Measurements from ENCODE around the gene ANKH. TPM values are rescaled to one million over a fixed set of nuclear protein-coding genes. Genes with fewer than 3 reads are reported as not detected.

ANKH gene
- total RNA-seq, 2 experiments from 2014 or later, result 69.3 to 74.2 TPM

DNA sequence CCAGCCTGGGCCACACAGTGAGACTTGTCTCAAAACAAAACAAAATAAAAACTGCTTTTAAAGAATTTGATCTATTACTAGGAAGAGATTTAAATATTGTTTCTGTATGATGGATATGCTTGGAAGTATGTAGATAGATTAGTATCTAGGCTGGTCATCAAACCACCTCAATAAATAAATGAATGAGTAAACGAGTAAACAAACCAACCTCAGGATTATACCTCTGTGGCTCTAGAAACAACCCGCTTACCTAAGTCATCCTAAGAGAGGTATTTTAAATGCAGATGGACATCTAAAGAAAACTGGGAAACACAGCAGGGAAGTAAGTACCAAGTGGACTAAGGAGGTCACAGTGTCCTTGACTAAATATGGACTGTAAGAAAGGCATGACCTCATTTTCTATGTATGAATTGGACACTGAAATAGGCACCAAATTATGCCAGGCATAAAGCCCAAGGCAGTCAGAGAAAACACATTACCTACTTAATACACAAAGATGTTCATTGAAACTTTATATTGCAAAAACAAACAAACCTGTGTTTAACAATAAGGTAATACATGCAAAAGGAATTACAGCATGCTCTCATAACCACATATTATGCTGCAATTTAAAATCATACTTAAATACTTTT is 7.3 kb downstream of the ANKH start:
- Mint-ChIP-seq H3K4me3 (no peak overlapping the region), H3K36me3 (ENCODE audit: low read depth) (peaks cover 5% of the 10 kb centered on the region), H3K27ac (no peak overlapping the region), H3K4me1 (peaks cover 18% of the 10 kb centered on the region), H3K27me3 (no peaks in the 10 kb centered on the region), H3K9me3 (no peaks in the 10 kb centered on the region)
- ChIA-PET POLR2A (no interaction called here), CTCF (no interaction called here)
- DNase-seq, result no peak

DNA sequence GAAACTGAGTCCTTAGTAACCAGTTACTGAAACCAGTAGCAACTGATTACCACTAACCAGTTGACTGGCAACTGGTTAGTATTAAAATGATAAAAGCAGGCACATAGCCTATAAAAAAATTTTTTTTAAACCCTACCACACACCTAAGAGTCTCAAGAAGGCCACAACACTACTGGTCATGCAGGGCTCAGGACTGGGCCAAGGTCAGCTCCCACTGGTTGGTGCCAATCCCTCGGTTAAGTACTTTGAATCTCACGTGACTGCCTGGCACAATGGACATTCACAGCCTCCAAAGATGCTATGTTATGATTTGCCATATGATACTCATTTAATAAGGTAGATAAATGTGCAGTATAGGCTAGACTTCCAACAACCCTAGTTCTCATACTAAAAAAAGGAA is 8.5 kb downstream of the ANKH start:
- no peaks in the 10 kb centered on the region for H3K27me3 Mint-ChIP-seq
- POLR2A ChIA-PET, result no interaction called here
- DNase-seq, result no peak
- H3K27ac Mint-ChIP-seq, result no peak overlapping the region
- peaks cover 11% of the 10 kb centered on the region for H3K4me1 Mint-ChIP-seq
- no peaks in the 10 kb centered on the region for H3K9me3 Mint-ChIP-seq
- peaks cover 3% of the 10 kb centered on the region for H3K36me3 Mint-ChIP-seq (ENCODE audit: low read depth)
- H3K4me3 Mint-ChIP-seq, result no peak overlapping the region
- CTCF ChIA-PET, result interaction anchor here (0.6 kb wide), 1 partner anchor 160 kb away, joined by 3 read pairs; no protein-coding TSS in a partner anchor

DNA sequence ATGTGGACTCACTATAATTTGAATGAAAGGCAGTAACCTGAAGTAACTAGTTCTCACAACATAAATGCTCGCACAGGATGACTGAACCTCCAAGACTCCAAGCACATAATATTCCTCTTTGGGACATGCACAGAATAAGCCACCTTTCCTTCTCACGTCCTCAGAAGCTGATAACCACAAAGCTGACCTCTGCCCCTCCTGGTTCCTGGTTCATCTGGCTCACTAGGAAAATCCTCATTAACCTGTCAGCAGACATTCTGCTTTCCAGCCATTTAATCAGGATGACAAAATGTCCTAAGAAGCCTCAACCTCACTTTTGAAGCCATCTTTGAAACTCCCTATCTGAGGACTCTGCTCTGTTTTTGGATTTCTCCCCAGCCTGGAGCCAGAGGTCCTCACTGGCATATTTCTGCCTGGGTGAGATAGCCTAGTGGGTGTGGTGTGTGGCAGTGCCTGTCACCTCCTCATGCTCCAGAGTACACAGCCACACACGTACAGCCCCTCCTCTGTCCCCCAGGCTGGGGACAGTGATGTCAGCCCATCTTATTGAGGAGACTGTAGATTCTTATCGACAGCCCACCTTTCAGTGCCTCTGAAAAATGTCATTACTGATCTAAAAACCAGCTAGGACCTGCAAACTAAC is 10.3 kb downstream of the ANKH start:
- H3K27me3 Mint-ChIP-seq, result no peaks in the 10 kb centered on the region
- H3K4me3 Mint-ChIP-seq, result no peak overlapping the region
- no peaks in the 10 kb centered on the region for H3K9me3 Mint-ChIP-seq
- peak overlapping the region; percentile 38 for H3K27ac Mint-ChIP-seq
- CTCF ChIA-PET, result interaction anchor here (1.1 to 2.2 kb wide), 2 partner anchors 9 to 82 kb away, joined by 3 to 6 read pairs; no protein-coding TSS in a partner anchor
- no peak for DNase-seq
- peaks cover 3% of the 10 kb centered on the region for H3K36me3 Mint-ChIP-seq (ENCODE audit: low read depth)
- H3K4me1 Mint-ChIP-seq, result peaks cover 8% of the 10 kb centered on the region
- POLR2A ChIA-PET, result no interaction called here

DNA sequence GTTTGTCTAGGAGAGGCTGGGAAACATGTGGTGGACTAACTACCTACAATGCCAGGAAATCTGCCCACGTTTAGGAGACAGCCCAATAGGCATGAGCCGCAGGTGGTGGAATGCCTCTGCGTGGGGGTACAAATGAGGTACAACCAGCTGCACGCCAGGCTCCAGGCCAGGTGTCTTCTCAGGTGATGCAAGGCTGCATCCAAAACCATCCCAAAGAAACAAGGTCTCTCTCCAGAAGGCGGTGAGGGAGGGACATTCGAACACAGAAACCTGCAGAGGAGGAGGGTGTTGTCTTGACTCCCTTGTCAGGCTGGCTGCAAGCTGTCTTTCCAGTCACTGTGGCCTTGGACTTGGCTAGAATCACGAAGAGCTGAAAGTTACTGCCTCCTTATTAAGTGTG is 11.6 kb downstream of the ANKH start:
- peaks cover 10% of the 10 kb centered on the region for H3K4me1 Mint-ChIP-seq
- no peak overlapping the region for H3K4me3 Mint-ChIP-seq
- H3K36me3 Mint-ChIP-seq (ENCODE audit: low read depth), result peaks cover 3% of the 10 kb centered on the region
- H3K27me3 Mint-ChIP-seq, result no peaks in the 10 kb centered on the region
- CTCF ChIA-PET, result no interaction called here
- POLR2A ChIA-PET, result no interaction called here
- no peaks in the 10 kb centered on the region for H3K9me3 Mint-ChIP-seq
- no peak overlapping the region for H3K27ac Mint-ChIP-seq
- no peak for DNase-seq

DNA sequence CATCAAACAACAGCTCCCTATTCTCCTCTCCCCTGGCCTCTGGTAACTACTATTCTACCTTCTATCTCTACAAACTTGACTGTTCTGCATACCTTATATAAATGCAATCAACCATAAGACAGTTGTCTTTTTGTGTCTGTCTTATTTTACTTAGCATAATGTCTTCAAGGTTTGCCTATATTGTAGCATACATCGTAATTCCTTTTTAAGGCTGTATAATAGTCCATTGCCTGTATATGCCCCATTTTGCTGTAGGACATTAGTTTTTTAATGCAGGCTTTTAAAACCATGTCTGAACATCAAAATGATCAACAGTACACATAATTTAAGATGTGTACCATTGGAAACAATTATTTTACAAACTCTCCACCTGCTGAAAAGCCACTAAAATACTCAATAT is 12.4 kb downstream of the ANKH start:
- Mint-ChIP-seq H3K4me1 (peaks cover 13% of the 10 kb centered on the region), H3K4me3 (no peak overlapping the region), H3K27me3 (no peaks in the 10 kb centered on the region), H3K9me3 (no peaks in the 10 kb centered on the region), H3K27ac (no peak overlapping the region), H3K36me3 (ENCODE audit: low read depth) (peaks cover 3% of the 10 kb centered on the region)
- DNase-seq, result no peak
- POLR2A ChIA-PET, result no interaction called here
- CTCF ChIA-PET, result interaction anchor here (1.1 kb wide), 1 partner anchor 11 kb away, joined by 3 read pairs; no protein-coding TSS in a partner anchor

DNA sequence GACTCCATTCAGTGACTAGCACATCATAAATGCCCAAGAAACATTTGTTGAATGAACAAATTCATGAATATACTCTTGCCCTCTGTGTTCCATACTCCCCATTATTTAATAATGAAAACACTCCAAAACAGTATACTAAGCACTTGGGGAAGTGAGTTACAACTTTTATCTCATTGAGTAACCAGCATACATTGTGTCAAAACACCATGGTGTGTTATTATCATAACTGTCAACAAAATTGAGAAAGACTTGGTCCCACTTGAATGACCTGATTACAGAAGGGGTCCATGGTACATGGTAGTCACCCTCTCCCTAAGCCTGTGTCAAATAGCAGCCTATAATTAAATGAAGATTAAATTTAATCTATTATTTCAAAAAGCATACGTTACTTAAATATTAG is 16.2 kb downstream of the ANKH start:
- ChIA-PET POLR2A (no interaction called here), CTCF (no interaction called here)
- H3K9me3 Mint-ChIP-seq, result no peaks in the 10 kb centered on the region
- H3K27ac Mint-ChIP-seq, result no peak overlapping the region
- H3K4me1 Mint-ChIP-seq, result peaks cover 7% of the 10 kb centered on the region
- no peak overlapping the region for H3K4me3 Mint-ChIP-seq
- no peaks in the 10 kb centered on the region for H3K27me3 Mint-ChIP-seq
- DNase-seq, result no peak
- peaks cover 3% of the 10 kb centered on the region for H3K36me3 Mint-ChIP-seq (ENCODE audit: low read depth)

DNA sequence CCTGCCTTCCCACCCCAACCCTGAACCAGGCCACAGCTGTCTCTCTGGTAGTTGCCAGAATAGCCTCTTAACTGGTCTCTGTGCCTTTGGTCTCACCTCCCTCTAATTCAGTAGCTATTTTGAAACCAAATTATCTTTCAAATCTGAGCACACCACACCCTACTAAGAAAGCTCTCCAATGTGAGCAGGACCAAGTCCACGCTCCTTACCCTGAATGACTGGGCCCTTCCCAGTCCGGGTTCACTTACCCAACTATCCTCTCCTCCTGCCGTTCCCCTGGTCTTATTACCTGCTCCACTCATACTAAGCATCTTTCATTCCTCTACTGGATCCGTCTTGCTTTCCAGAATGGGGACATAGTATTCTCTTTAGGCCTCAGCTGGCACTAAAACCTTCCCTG is 16.8 kb downstream of the ANKH start:
- peaks cover 3% of the 10 kb centered on the region for H3K36me3 Mint-ChIP-seq (ENCODE audit: low read depth)
- POLR2A ChIA-PET, result no interaction called here
- CTCF ChIA-PET, result no interaction called here

DNA sequence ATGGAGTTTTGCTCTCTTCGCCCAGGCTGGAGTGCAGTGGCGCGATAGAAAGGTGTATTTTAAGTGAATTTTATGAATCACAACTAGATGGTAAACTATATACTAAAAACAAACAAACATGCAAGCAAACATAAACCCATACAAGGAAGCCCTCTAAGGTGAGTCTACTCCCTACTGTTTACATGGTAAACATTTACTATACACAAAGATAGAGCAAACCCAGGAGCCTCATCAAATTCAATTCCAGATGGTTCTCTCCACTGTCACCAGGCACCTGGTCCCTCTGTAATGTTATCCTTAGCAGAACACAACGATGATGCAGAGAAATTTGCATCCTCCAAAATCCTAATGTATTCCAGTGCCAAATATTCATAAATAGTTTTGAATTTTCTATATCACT is 17.9 kb downstream of the ANKH start:
- CTCF ChIA-PET, result interaction anchor here (1.0 kb wide), 1 partner anchor 18 kb away, joined by 3 read pairs; no protein-coding TSS in a partner anchor
- Mint-ChIP-seq H3K4me3 (no peak overlapping the region), H3K27me3 (no peaks in the 10 kb centered on the region), H3K36me3 (ENCODE audit: low read depth) (peaks cover 1% of the 10 kb centered on the region), H3K9me3 (no peaks in the 10 kb centered on the region), H3K27ac (no peak overlapping the region), H3K4me1 (peaks cover 7% of the 10 kb centered on the region)
- DNase-seq, result no peak
- POLR2A ChIA-PET, result no interaction called here

More for the DNA sequence above, 16.8 kb downstream of the ANKH start:
- no peak for DNase-seq
- no peaks in the 10 kb centered on the region for H3K9me3 Mint-ChIP-seq
- H3K4me3 Mint-ChIP-seq, result no peak overlapping the region
- H3K27me3 Mint-ChIP-seq, result no peaks in the 10 kb centered on the region
- H3K4me1 Mint-ChIP-seq, result peaks cover 7% of the 10 kb centered on the region
- no peak overlapping the region for H3K27ac Mint-ChIP-seq

DNA sequence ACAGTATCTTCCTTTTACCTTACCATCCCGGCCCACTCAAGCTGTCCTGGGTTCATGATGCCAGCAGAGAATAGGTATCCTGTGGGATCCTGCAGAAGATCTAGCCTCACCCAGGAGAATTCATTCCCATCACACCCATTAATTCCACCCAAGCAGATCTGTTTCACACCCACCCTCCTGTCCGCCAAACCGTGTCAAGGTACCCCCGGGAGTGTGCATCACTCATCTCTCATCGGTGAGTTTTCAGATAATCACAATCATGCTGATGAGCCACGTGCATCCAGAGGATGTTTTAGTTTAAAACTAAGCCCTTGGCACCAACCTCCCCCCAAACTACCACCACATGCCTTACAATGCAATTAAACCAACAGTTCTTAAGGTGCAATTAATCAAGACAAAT is 18.8 kb downstream of the ANKH start:
- POLR2A ChIA-PET, result no interaction called here
- H3K27me3 Mint-ChIP-seq, result no peaks in the 10 kb centered on the region
- H3K4me1 Mint-ChIP-seq, result peaks cover 7% of the 10 kb centered on the region

DNA sequence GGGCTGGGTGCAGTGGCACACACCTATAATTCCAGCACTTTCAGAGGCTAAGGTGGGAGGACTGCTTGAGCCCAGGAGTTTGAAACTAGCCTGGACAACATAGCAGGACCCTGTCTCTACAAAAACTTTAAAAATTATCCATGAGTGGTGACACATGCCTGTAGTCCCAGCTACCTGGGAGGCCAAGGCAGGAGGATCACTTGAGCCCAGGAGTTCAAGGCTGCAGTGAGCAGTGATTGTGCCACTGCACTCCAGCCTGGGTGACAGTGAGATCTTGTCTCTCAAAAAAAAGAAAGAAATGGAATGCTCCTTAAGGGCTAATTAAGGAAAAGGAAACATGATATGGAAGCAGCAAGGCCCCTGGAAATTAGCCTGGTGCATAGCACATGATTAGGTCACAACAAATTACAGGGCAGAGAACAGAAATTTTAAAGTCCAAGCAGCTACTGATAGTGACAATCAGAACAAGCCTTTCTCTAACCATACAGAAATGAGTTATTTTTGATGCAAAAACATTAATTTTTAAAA is 19.5 kb downstream of the ANKH start:
- H3K4me3 Mint-ChIP-seq, result no peak overlapping the region
- no peak overlapping the region for H3K27ac Mint-ChIP-seq
- CTCF ChIA-PET, result interaction anchor here (0.6 to 1.4 kb wide), 3 partner anchors 12 to 23 kb away, joined by 3 read pairs; no protein-coding TSS in a partner anchor

More for the DNA sequence above, 18.8 kb downstream of the ANKH start:
- CTCF ChIA-PET, result interaction anchor here (1.0 to 1.4 kb wide), 2 partner anchors 13 to 18 kb away, joined by 3 read pairs; no protein-coding TSS in a partner anchor
- H3K27ac Mint-ChIP-seq, result no peak overlapping the region
- DNase-seq, result no peak
- H3K9me3 Mint-ChIP-seq, result no peaks in the 10 kb centered on the region
- H3K36me3 Mint-ChIP-seq (ENCODE audit: low read depth), result peaks cover 4% of the 10 kb centered on the region
- no peak overlapping the region for H3K4me3 Mint-ChIP-seq

DNA sequence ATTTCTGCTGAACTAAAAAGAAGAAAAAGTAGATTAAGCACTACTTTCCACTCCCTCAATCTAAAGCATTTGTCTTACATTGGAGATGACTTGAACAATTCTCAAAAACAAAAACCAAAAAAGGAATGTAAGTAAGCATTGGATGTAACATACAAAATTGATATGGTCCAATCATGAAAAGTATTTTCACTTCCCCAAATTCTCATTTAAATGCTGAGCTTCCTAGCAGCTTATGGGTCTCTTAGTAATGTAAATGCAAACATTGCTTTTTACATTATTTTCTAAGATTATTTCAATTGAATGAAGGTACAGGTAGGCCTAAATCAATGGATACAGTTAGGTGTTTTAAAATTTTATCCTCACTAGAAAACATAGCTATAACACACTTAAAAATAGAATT is 20.0 kb downstream of the ANKH start:
- ChIA-PET POLR2A (no interaction called here), CTCF (interaction anchor here (1.2 to 1.4 kb wide), 2 partner anchors 12 to 23 kb away, joined by 3 read pairs; no protein-coding TSS in a partner anchor)
- DNase-seq, result no peak
- no peak overlapping the region for H3K27ac Mint-ChIP-seq
- H3K4me1 Mint-ChIP-seq, result peaks cover 7% of the 10 kb centered on the region
- no peaks in the 10 kb centered on the region for H3K9me3 Mint-ChIP-seq
- H3K36me3 Mint-ChIP-seq (ENCODE audit: low read depth), result peaks cover 6% of the 10 kb centered on the region
- no peak overlapping the region for H3K4me3 Mint-ChIP-seq
- H3K27me3 Mint-ChIP-seq, result no peaks in the 10 kb centered on the region

More for the DNA sequence above, 19.5 kb downstream of the ANKH start:
- Mint-ChIP-seq H3K9me3 (no peaks in the 10 kb centered on the region), H3K4me1 (peaks cover 7% of the 10 kb centered on the region), H3K27me3 (no peaks in the 10 kb centered on the region), H3K36me3 (ENCODE audit: low read depth) (peaks cover 6% of the 10 kb centered on the region)
- DNase-seq, result no peak
- POLR2A ChIA-PET, result no interaction called here

DNA sequence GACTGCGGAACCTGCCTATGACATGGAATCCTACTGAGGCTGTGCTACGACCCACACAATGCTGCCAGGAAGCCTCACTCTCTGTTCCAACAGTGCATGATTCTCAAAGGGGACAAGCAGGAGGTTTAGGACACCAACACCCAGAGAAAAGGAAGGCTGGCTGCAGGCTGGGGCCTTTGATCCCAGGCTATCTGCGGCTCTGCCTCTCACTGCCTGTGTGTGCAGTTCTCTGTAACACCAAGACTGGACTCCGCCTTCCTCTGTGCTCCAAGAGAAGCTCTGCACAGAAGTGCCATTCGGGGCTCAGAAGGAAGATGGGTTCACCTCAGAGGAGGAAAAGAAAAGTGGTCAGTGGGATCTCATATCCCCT is 20.5 kb downstream of the ANKH start:
- peaks cover 7% of the 10 kb centered on the region for H3K4me1 Mint-ChIP-seq
- no peak overlapping the region for H3K27ac Mint-ChIP-seq
- peaks cover 6% of the 10 kb centered on the region for H3K36me3 Mint-ChIP-seq (ENCODE audit: low read depth)
- no peaks in the 10 kb centered on the region for H3K27me3 Mint-ChIP-seq
- no peak for DNase-seq
- no peaks in the 10 kb centered on the region for H3K9me3 Mint-ChIP-seq
- ChIA-PET POLR2A (no interaction called here), CTCF (interaction anchor here (1.2 kb wide), 1 partner anchor 22 kb away, joined by 3 read pairs; no protein-coding TSS in a partner anchor)
- H3K4me3 Mint-ChIP-seq, result no peak overlapping the region

DNA sequence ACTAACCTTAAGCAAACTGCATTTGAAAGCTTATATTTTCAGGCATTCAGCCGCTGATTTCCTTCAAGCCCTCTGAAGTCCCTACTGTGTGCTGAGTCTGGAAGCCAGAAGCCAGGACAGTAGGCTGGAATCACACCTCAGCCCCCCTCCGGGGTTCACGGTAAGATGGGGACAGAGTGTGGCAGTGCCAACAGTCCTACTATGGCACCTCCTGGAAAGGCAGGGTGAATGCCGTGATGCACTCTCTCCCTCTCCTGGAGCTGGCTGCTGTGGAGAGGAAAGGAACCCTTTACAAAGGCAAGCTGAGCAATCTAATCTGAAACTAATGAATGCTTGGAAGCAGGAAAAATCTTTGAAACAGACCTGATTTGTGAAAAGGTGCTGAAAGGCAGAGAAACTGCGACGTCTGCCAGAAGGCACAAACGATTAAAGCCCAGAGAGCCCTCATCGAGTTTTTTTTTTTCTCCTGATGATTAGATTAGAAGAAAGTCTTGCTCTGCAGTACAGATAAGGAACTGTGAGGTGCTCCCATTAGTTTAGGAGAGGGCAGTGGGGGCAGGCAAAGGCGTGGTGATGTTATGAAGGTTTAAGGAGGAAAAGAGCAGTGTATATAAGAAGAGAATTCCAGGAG is 21.0 kb downstream of the ANKH start:
- Mint-ChIP-seq H3K4me1 (peaks cover 7% of the 10 kb centered on the region), H3K27me3 (no peaks in the 10 kb centered on the region), H3K4me3 (no peak overlapping the region), H3K9me3 (no peaks in the 10 kb centered on the region), H3K36me3 (ENCODE audit: low read depth) (peaks cover 6% of the 10 kb centered on the region), H3K27ac (no peak overlapping the region)
- POLR2A ChIA-PET, result no interaction called here
- CTCF ChIA-PET, result interaction anchor here (1.0 kb wide), 1 partner anchor 20 kb away, joined by 3 read pairs; no protein-coding TSS in a partner anchor
- DNase-seq, result no peak

All from activated CD4-positive, alpha-beta T cell treated with anti-CD3 and anti-CD28 coated beads, Interleukin-2, amount 10 ng/mL, durations not matched to agents 7 days and 5 days (primary cell).